GM15510 (cell line): ENCODE results near the gene KLHL5.

Source experiments
- POLR2A ChIP-seq: IDR thresholded peaks from 3 replicates; pipeline ENCODE4 v1.6.1; 2011; ENCODE audit warnings: borderline replicate concordance; ENCODE audit not compliant: insufficient read length; ENCODE audit errors: extremely low read depth

The KLHL5 gene

DNA sequence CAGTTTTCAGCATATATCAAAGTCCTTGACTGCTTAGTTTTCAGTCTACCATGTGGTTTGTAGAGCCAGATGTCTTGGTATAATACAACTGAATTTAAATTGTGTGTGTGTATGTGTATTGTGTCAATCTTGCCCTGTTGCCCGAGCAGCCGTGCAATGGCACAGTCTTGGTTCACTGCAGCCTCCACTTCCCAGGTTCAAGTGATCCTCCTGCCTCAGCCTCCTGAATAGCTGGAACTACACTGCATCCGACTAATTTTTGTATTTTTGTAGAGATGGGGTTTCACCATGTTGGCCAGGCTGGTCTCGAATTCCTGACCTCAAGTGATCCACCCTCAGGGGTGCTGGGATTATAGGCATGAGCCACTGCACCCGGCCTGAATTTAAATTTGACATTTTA is 6.0 kb upstream of the KLHL5 start:
- no peak for TF ChIP-seq POLR2A

DNA sequence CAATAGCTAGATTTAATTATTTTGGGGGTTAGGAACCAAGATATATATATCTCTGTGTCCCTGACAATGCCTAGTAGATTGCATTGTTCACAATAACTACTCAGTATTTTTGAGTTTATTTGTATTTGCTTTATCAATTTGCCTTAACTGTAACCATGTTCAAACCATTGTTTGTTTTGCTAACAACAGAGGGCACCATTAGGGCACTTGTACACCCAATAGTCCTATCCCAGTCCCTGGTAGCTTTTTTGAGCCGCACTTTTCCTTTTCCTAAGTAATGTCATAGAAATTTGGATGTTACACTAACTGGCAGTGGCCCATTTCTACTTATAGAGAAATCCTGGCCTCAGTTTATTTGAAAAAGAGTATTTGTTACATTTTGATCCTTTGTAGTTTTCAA is 575 bp upstream of the KLHL5 start:
- no peak for TF ChIP-seq POLR2A

DNA sequence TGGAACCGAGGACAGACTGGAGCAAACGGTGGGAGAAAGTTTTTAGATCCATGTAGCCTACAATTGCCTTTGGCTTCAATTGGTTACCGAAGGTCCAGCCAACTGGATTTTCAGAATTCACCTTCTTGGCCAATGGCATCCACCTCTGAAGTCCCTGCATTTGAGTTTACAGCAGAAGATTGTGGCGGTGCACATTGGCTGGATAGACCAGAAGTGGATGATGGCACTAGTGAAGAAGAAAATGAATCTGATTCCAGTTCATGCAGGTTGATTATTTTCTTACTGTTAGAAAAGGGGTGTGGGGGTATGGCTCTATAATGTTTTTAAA is 702 bp downstream of the KLHL5 start:
- no peak for TF ChIP-seq POLR2A

DNA sequence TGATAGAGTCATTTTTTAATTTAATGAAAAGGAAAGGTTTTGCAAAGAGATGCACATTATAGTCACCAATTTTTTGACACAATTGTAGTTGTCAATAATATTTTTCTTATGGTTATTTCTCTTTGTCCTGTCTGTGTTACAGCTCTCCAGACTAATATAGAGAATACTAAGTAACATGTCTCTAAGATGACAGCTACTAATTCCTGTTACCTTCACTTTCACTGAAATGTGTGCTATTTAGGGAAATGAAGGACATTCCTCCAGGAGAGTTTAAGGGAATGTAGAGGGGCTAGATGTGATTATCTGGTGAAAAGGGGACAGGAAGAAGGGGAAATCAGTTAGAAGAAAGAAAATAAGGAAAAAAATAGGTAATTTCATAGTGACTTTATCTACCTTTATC is 1.4 kb downstream of the KLHL5 start:
- TF ChIP-seq POLR2A: no peak

DNA sequence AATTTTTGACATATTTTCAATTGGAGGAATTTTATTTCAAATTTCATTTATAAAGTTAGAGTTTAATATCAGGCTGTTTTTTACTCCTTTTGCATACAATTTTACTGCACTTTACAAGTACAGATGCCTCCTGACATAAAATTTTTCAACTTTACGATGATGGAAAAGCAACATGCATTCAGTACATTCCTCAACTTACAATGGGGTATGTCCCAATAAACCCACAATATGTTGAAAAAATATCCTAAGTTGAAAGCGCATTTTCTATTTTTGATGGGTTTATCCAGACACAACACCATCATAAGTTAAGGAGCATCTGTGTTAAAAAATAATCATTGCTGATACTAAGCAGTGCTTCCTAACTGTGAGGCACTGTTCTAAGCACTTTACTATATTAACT is 4.3 kb downstream of the KLHL5 start:
- TF ChIP-seq POLR2A: no peak

DNA sequence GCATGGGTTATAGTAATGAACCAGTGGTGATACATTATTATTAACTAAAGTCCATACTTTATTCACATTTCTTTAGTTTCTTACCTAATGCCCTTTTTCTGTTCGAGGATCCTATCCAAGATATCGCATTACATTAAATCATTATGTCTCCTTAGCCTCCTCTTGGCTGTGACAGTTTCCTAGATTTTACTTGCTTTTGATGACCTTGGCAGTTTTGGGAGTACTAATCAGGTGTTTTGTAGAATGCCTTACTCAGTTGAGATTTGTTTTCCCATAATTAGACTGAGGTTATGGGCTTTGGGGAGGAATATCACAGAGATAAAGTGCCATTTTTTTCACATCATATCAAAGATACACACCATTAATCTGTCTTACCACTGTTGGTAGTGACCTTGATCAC is 5.0 kb downstream of the KLHL5 start:
- no peak for TF ChIP-seq POLR2A

DNA sequence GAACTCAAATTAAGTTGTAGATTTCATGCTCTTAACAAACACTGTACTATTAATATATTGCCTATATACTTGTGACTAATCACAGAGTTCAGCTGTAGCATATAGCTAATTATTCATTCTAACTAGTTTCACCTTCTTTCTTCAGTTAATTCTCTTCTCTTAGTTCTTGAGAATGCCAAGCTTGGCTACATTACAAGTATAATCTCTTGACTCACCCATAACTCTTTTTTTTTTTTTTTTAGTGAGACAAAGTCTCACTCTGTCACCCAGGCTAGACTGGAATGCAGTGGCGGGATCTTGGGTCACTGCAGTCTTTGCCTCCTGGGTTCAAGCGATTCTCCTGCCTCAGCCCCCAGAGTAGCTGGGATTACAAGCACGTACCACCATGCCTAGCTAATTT is 5.4 kb downstream of the KLHL5 start:
- TF ChIP-seq POLR2A: no peak

DNA sequence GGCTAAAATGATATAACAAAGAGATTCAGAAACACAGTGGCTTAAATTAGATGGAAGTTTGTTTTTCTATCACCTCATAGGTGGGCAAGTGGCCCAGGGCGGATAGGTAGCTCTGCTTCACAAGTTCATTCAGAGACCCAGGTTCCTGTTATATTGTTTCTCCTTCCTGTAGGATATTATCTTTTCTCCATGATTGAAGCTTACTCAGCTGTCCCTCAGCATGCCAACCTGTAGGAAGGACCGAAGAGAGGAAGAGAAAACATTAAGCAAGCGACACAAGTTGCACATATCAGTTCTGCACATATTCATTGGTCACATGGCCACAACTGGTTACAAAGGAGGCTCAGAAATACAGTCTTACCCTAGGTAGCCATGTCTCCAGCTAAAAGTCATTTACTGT is 6.9 kb downstream of the KLHL5 start:
- TF ChIP-seq POLR2A: no peak

DNA sequence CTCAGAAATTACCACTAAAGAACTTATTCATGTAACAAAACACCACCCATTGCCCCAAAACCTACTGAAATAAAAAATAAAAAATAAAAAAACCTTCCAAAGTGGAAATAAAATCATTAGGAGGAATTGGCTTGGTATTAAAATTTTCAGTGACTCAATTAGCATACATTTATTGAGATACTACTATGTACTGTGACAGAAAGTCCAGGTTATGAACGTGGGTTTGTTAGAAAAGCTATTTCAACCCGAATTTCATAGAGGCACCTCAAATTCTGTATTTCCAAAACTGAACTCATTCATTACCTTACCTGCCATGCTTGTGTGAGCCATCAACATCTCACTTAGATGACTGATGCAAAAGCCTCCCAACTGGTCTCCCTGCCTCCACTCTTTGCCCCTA is 16.8 kb downstream of the KLHL5 start:
- no peak for TF ChIP-seq POLR2A

DNA sequence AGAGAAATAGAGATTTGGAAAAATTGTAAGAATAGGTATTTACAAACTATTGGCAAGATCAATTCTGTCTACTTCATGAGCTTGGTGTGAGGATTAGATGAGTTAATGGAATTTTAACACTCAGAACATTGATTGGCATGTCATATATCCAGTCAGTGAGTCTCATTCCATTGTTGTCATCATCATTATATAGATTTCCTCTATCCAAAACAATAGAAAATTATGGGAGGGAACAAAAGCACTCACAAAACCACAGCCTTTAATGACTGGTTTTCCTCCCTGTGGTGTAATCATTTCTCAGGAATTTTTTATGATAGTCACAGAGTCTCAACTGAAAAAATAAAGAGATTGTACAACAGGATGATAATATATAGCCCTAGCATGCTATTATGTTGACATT is 21.1 kb downstream of the KLHL5 start:
- TF ChIP-seq POLR2A: no peak

DNA sequence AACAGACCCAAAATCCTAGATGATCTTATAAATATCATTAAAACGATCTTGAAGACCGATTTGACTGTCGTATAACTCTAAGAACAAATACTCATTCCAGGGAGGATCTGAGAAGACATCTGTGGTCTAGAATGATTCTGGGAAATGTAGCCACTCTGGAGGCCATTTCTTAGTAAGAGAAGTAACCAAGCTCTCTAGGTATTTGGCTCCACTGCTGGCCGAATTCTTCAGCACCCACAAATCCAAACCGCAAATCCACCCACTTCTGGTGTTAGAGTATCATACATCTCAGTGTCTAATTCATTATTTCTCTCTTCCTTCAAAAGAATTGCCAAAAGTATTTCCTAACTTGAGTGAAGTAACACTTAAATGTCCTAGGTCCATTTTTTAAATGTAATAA is 23.9 kb downstream of the KLHL5 start:
- TF ChIP-seq POLR2A: no peak

DNA sequence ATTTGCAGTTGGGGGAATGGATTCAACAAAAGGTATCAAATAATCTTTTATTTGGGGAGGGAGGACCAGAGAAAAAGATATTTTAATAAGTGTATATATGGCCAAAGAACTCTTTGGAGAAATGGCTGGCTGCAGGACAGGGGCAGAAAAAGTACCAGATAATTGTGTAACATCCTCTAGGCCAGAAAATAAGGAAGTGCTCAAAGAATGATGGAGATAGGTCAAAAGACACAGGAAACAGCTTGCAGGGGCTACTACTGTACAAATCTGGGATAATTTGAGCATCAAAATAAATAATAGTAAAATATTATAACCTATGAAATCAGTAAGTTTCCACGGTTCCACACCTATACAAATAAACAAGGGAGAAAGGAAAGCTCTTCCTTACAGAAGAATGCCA is 34.8 kb downstream of the KLHL5 start:
- TF ChIP-seq POLR2A: no peak

DNA sequence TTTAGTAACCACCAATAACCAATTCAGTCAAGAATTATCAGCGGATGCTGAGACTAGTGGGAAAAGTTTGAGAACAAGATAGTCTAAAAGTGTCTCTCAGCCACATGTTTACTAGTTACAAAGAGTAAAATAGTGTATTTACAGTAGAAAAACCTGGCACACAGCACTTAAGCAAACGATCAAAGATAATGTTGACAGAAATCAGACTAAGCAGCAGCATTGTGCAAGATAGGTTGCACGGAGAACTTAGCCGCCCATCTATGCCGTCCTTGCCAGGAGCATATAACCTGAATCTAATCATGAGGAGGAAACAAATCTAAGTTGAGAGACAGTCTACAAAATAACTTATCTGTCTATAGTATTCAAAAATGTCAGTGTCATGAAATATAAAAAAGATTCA is 35.3 kb downstream of the KLHL5 start:
- no peak for TF ChIP-seq POLR2A

DNA sequence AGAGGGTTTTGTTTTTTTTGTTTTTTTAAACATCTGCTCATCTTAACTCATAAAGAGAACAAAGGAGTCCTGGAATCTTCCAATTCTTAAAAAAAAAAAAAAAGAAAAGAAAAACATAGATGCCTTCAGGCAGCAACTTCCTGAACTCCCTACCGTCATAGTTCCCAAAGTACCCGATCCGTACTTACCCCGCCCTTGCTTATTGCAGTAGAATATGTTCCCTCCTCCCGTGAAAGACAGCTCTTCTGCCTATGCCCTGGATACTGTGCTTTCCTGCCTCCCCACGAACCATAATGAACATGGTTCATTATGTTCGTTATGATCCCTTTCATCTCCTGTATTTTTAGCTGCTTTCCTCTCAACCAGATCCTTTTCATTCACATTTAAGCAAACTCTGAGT is 40.3 kb downstream of the KLHL5 start:
- TF ChIP-seq POLR2A: no peak

DNA sequence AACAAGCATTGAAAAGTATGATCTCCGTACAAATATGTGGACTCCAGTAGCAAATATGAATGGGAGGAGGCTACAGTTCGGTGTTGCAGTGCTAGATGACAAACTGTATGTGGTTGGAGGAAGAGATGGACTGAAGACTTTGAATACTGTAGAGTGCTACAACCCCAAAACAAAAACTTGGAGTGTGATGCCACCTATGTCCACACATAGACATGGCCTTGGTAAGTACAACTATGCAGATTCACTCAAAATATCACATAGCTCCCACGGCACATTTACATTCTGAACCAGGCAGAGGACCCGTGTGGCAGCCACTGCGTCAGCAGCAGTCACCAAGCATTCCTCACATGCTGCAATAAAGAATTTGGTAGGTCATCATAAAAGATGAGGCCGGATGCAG is 41.3 kb downstream of the KLHL5 start:
- TF ChIP-seq POLR2A: no peak

DNA sequence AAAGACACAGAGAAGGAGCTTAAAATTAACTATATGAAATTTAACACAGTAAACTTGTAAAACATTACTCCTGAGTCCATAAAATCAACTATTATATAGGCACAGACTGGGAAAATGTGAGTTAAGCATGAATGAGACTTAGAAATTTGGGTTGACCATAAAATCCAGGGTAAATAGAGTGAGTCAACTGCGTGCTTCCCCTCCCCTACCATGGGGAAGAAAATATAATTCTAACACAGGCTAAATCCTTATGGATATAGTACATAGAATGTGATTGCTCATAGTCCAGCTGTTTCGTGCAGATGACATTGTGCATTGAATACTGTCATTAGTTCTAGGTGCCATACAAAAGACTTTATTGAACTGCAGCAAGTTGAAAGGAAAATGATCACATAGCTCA is 42.2 kb downstream of the KLHL5 start:
- TF ChIP-seq POLR2A: no peak

DNA sequence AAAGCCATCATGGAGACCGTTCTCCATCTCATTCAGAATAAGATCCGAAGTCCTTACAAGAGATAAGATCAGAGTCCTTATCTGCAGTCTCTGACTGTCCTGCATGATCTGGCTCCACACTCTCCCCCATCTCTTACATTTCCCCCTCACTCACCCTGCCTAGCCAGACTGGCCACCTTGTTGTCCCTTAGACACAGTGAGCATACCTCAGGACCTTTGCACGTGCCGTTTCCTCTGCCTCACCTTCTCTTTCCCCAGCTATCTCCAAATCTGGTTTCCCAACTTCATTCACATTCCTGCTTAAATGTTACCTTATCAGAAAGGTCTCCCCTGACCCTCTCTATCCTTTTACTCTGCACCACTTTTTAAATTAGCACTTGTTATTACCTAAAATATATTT is 44.0 kb downstream of the KLHL5 start:
- TF ChIP-seq POLR2A: no peak

DNA sequence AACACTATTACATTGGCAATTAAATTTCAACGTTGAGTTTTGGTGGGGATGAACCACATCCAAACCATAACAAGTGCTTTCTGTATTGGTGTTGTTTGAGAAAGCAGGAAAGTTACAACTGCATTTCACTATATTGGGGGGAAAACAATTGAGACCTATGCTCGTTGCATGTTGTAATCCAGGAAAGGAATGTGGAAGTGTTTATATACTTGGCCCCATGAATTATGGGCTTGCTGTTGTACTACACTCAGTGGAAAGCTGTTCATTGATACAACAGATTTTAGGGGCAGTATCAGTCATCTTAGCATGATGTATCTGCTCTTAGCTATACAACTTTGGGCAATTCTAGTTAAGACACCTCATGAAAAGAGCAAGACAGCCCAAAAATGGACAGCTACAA is 52.4 kb downstream of the KLHL5 start:
- TF ChIP-seq POLR2A: no peak
